ENCODE measurements around the gene SLC35F3.

SLC35F3 gene

GRCh38 chr1:233972951-233973635 lies 68.6 kb downstream of the SLC35F3 start:
- no peak for DNase-seq (ENCODE audit: low spot score)

- DNase-seq (ENCODE audit: low spot score) = no peak
Measured at GRCh38 chr1:233975486-233975885, 71.0 kb downstream of the SLC35F3 start.

- DNase-seq (ENCODE audit: low spot score) = no peak
Measured at GRCh38 chr1:233981042-233981675, 76.7 kb downstream of the SLC35F3 start.

- no peak for DNase-seq (ENCODE audit: low spot score)
Measured at GRCh38 chr1:233982827-233983518, 78.5 kb downstream of the SLC35F3 start.

- DNase-seq (ENCODE audit: low spot score) = no peak
Measured at GRCh38 chr1:233983811-233984210, 79.3 kb downstream of the SLC35F3 start.

GRCh38 chr1:233988963-233989696 lies 84.7 kb downstream of the SLC35F3 start:
- no peak for DNase-seq (ENCODE audit: low spot score)

GRCh38 chr1:233990486-233990885 lies 86.0 kb downstream of the SLC35F3 start:
- no peak for DNase-seq (ENCODE audit: low spot score)

GRCh38 chr1:233993651-233994050 lies 89.2 kb downstream of the SLC35F3 start:
- DNase-seq (ENCODE audit: low spot score) = no peak

GRCh38 chr1:233994112-233994511 lies 89.6 kb downstream of the SLC35F3 start:
- no peak for DNase-seq (ENCODE audit: low spot score)

GRCh38 chr1:233998456-233998855 lies 94.0 kb downstream of the SLC35F3 start:
- no peak for DNase-seq (ENCODE audit: low spot score)

- DNase-seq (ENCODE audit: low spot score) = no peak
Measured at GRCh38 chr1:233998891-233999290, 94.4 kb downstream of the SLC35F3 start.

- DNase-seq (ENCODE audit: low spot score) = peak; percentile 67
Measured at GRCh38 chr1:234000557-234001041, 96.1 kb downstream of the SLC35F3 start.

GRCh38 chr1:234001817-234002216 lies 97.3 kb downstream of the SLC35F3 start:
- no peak for DNase-seq (ENCODE audit: low spot score)

- DNase-seq (ENCODE audit: low spot score) = no peak
Measured at GRCh38 chr1:234004591-234004990, 100.1 kb downstream of the SLC35F3 start.

- DNase-seq (ENCODE audit: low spot score) = no peak
Measured at GRCh38 chr1:234007684-234008083, 103.2 kb downstream of the SLC35F3 start.

- DNase-seq (ENCODE audit: low spot score) = no peak
Measured at GRCh38 chr1:234008591-234008990, 104.1 kb downstream of the SLC35F3 start.

GRCh38 chr1:234009668-234010067 lies 105.2 kb downstream of the SLC35F3 start:
- DNase-seq (ENCODE audit: low spot score) = no peak

GRCh38 chr1:234014208-234014607 lies 109.7 kb downstream of the SLC35F3 start:
- no peak for DNase-seq (ENCODE audit: low spot score)

GRCh38 chr1:234018816-234019215 lies 114.3 kb downstream of the SLC35F3 start:
- DNase-seq (ENCODE audit: low spot score) = no peak

- DNase-seq (ENCODE audit: low spot score) = no peak
Measured at GRCh38 chr1:234019387-234019786, 114.9 kb downstream of the SLC35F3 start.

- DNase-seq (ENCODE audit: low spot score) = no peak
Measured at GRCh38 chr1:234022302-234022701, 117.8 kb downstream of the SLC35F3 start.

GRCh38 chr1:234039603-234040002 lies 135.1 kb downstream of the SLC35F3 start:
- DNase-seq (ENCODE audit: low spot score) = no peak
